ENCODE data around the gene DNAJC6. TPM values are rescaled to one million over a fixed set of nuclear protein-coding genes. Genes with fewer than 3 reads are reported as not detected.

The DNAJC6 gene
- 1 to 10 TPM in 1 of 4 donors, under 1 TPM in 3; 0.11 to 1.3 (median 0.34) TPM for total RNA-seq

- no peak within 1 kb of the TSS for H3K27ac ChIP-seq
- intact Hi-C loops (cut with DNase I) = no loop called here
- peaks cover 2 to 19% (median 5%) of the 10 kb centered on the region in 3 donors for H3K4me1 ChIP-seq
- TF ChIP-seq CTCF (IDR thresholded peaks at IDR 0.05) (no peak), POLR2A (IDR thresholded peaks at IDR 0.05) (no peak)
- H3K27me3 ChIP-seq = peaks cover 0 to 56% (median 0%) of the 10 kb centered on the region in 4 donors
- DNase-seq = no peak
- H3K9me3 ChIP-seq = no peaks in the 10 kb centered on the region
- no peaks in the 10 kb centered on the region for H3K36me3 ChIP-seq
- peak within 1 kb of the TSS; percentile 9 to 60 (median 38) for H3K4me3 ChIP-seq
- WGBS, 2 donors = 0 to 2% methylated on average over 14 to 20 of the region's 75 CpGs
These were observed at the start of gene DNAJC6 for GRCh38 chr1:65309304-65310077. DNAJC6 (plus strand) TSS chr1:65309543; CDS start chr1:65309746, 203 bp downstream.

- no peak overlapping the region for H3K27ac ChIP-seq
- intact Hi-C loops (cut with DNase I) = no loop called here
- H3K4me1 ChIP-seq = peaks cover 0 to 16% (median 7%) of the 10 kb centered on the region in 3 donors
- H3K36me3 ChIP-seq = no peaks in the 10 kb centered on the region
- 52 to 59% methylated on average over 3 of the region's 3 CpGs for WGBS, 2 donors
- peaks cover 0 to 27% (median 0%) of the 10 kb centered on the region in 4 donors for H3K27me3 ChIP-seq
- no peak for DNase-seq
- no peaks in the 10 kb centered on the region for H3K9me3 ChIP-seq
- TF ChIP-seq CTCF (IDR thresholded peaks at IDR 0.05) = no peak
- TF ChIP-seq POLR2A (IDR thresholded peaks at IDR 0.05) = no peak
- no peak overlapping the region for H3K4me3 ChIP-seq
These were observed 49.5 kb upstream of the DNAJC6 start for GRCh38 chr1:65259816-65260215.

- Histone ChIP-seq H3K27ac (no peak overlapping the region), H3K27me3 (peaks cover 0 to 27% (median 0%) of the 10 kb centered on the region in 4 donors), H3K4me1 (peaks cover 8 to 18% (median 10%) of the 10 kb centered on the region in 3 donors), H3K36me3 (no peaks in the 10 kb centered on the region), H3K4me3 (no peak overlapping the region), H3K9me3 (no peaks in the 10 kb centered on the region)
- no peak for TF ChIP-seq CTCF (IDR thresholded peaks at IDR 0.05)
- no peak for TF ChIP-seq POLR2A (IDR thresholded peaks at IDR 0.05)
- no peak for DNase-seq
- intact Hi-C loops (cut with DNase I) = no loop called here
- 62 to 74% methylated on average over 4 of the region's 4 CpGs for WGBS, 2 donors
These were observed 48.4 kb upstream of the DNAJC6 start for GRCh38 chr1:65260851-65261473.

- TF ChIP-seq CTCF (IDR thresholded peaks at IDR 0.05) (no peak), POLR2A (IDR thresholded peaks at IDR 0.05) (no peak)
- Histone ChIP-seq H3K36me3 (no peaks in the 10 kb centered on the region), H3K27me3 (peaks cover 0 to 33% (median 0%) of the 10 kb centered on the region in 4 donors), H3K4me1 (peaks cover 8 to 23% (median 12%) of the 10 kb centered on the region in 3 donors), H3K4me3 (no peak overlapping the region), H3K9me3 (no peaks in the 10 kb centered on the region), H3K27ac (no peak overlapping the region)
- intact Hi-C loops (cut with DNase I) = no loop called here
- 83 to 100% methylated on average over 1 of the region's 1 CpG for WGBS, 2 donors
- no peak for DNase-seq
These were observed 46.1 kb upstream of the DNAJC6 start for GRCh38 chr1:65263286-65263685.

All from esophagus squamous epithelium (tissue), 5 donors.